Measurements from ENCODE around the gene IGFN1.

The IGFN1 gene

GRCh38 chr1:201270616-201271390 is 80.2 kb downstream of the IGFN1 start:
- no peak overlapping the region for H3K4me3 ChIP-seq (ENCODE audit: low read depth in 1 of 2, low read length in 2 of 2)

GRCh38 chr1:201272799-201273198 is 82.2 kb downstream of the IGFN1 start:
- ATAC-seq (ENCODE audit: insufficient read depth, low read depth): no peak
- Histone ChIP-seq H3K9ac (ENCODE audit: low read depth, low read length) (no peak overlapping the region), H3K4me2 (ENCODE audit: insufficient read depth, low read length) (no peak overlapping the region), H3K9me3 (ENCODE audit: insufficient read depth, low read length, severe bottlenecking) (no peaks in the 10 kb centered on the region), H3K27ac (ENCODE audit: low read length) (no peak overlapping the region), H3K27me3 (ENCODE audit: insufficient read depth, low read length, poor library complexity) (no peaks in the 10 kb centered on the region), H4K20me1 (ENCODE audit: insufficient read depth, low read length) (no peaks in the 10 kb centered on the region), H2AFZ (ENCODE audit: low read depth, low read length) (no peak overlapping the region), H3K36me3 (ENCODE audit: insufficient read depth, low read length) (no peaks in the 10 kb centered on the region), H3K4me3 (ENCODE audit: low read depth in 1 of 2, low read length in 2 of 2) (no peak overlapping the region), H3K4me1 (ENCODE audit: insufficient read depth, low read length) (no peaks in the 10 kb centered on the region), H3K79me2 (ENCODE audit: insufficient read depth, low read length) (no peaks in the 10 kb centered on the region)
- DNase-seq: no peak
- TF ChIP-seq, protein P1, sequence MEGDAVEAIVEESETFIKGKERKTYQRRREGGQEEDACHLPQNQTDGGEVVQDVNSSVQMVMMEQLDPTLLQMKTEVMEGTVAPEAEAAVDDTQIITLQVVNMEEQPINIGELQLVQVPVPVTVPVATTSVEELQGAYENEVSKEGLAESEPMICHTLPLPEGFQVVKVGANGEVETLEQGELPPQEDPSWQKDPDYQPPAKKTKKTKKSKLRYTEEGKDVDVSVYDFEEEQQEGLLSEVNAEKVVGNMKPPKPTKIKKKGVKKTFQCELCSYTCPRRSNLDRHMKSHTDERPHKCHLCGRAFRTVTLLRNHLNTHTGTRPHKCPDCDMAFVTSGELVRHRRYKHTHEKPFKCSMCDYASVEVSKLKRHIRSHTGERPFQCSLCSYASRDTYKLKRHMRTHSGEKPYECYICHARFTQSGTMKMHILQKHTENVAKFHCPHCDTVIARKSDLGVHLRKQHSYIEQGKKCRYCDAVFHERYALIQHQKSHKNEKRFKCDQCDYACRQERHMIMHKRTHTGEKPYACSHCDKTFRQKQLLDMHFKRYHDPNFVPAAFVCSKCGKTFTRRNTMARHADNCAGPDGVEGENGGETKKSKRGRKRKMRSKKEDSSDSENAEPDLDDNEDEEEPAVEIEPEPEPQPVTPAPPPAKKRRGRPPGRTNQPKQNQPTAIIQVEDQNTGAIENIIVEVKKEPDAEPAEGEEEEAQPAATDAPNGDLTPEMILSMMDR (IDR thresholded peaks at IDR 0.05; ENCODE audit: borderline replicate concordance, extremely low read depth, low read length, poor library complexity, severe bottlenecking): no peak
- TF ChIP-seq EZH2 (IDR thresholded peaks at IDR 0.05; ENCODE audit: borderline replicate concordance, low read depth, low read length, severe bottlenecking): no peak

More at GRCh38 chr1:201270616-201271390, 80.2 kb downstream of the IGFN1 start:
- Histone ChIP-seq H3K4me2 (ENCODE audit: insufficient read depth, low read length) (no peak overlapping the region), H3K9me3 (ENCODE audit: insufficient read depth, low read length, severe bottlenecking) (no peaks in the 10 kb centered on the region), H3K27ac (ENCODE audit: low read length) (no peak overlapping the region), H3K27me3 (ENCODE audit: insufficient read depth, low read length, poor library complexity) (peaks cover 7% of the 10 kb centered on the region), H3K79me2 (ENCODE audit: insufficient read depth, low read length) (no peaks in the 10 kb centered on the region), H4K20me1 (ENCODE audit: insufficient read depth, low read length) (no peaks in the 10 kb centered on the region), H3K4me1 (ENCODE audit: insufficient read depth, low read length) (no peaks in the 10 kb centered on the region), H3K36me3 (ENCODE audit: insufficient read depth, low read length) (no peaks in the 10 kb centered on the region), H3K9ac (ENCODE audit: low read depth, low read length) (no peak overlapping the region), H2AFZ (ENCODE audit: low read depth, low read length) (no peak overlapping the region)
- no peak for TF ChIP-seq EZH2 (IDR thresholded peaks at IDR 0.05; ENCODE audit: borderline replicate concordance, low read depth, low read length, severe bottlenecking)
- TF ChIP-seq, protein P1 (IDR thresholded peaks at IDR 0.05; ENCODE audit: borderline replicate concordance, extremely low read depth, low read length, poor library complexity, severe bottlenecking): no peak
- DNase-seq (no peak), ATAC-seq (ENCODE audit: insufficient read depth, low read depth) (no peak)

- Histone ChIP-seq H3K9ac (ENCODE audit: low read depth, low read length) (no peak overlapping the region), H3K27me3 (ENCODE audit: insufficient read depth, low read length, poor library complexity) (no peaks in the 10 kb centered on the region), H2AFZ (ENCODE audit: low read depth, low read length) (no peak overlapping the region), H4K20me1 (ENCODE audit: insufficient read depth, low read length) (no peaks in the 10 kb centered on the region), H3K4me3 (ENCODE audit: low read depth in 1 of 2, low read length in 2 of 2) (no peak overlapping the region), H3K4me2 (ENCODE audit: insufficient read depth, low read length) (no peak overlapping the region), H3K4me1 (ENCODE audit: insufficient read depth, low read length) (no peaks in the 10 kb centered on the region), H3K9me3 (ENCODE audit: insufficient read depth, low read length, severe bottlenecking) (no peaks in the 10 kb centered on the region), H3K36me3 (ENCODE audit: insufficient read depth, low read length) (no peaks in the 10 kb centered on the region), H3K27ac (ENCODE audit: low read length) (no peak overlapping the region), H3K79me2 (ENCODE audit: insufficient read depth, low read length) (no peaks in the 10 kb centered on the region)
- DNase-seq (no peak), ATAC-seq (ENCODE audit: insufficient read depth, low read depth) (no peak)
- TF ChIP-seq, protein P1 (IDR thresholded peaks at IDR 0.05; ENCODE audit: borderline replicate concordance, extremely low read depth, low read length, poor library complexity, severe bottlenecking): no peak
- TF ChIP-seq EZH2 (IDR thresholded peaks at IDR 0.05; ENCODE audit: borderline replicate concordance, low read depth, low read length, severe bottlenecking): no peak
Observed at GRCh38 chr1:201274616-201275252, 84.1 kb downstream of the IGFN1 start.
